G401.6 (cell line): ENCODE results near the gene FRMD3.
A peak's percentile ranks its signal among the peaks of the same experiment; 100 is the strongest.

Source experiments
- FAIRE-seq: peaks from 2 replicates; lab custom pipeline; 2012; peaks lifted over from hg19 to GRCh38; lab: Jason Lieb, UNC

The FRMD3 gene

DNA sequence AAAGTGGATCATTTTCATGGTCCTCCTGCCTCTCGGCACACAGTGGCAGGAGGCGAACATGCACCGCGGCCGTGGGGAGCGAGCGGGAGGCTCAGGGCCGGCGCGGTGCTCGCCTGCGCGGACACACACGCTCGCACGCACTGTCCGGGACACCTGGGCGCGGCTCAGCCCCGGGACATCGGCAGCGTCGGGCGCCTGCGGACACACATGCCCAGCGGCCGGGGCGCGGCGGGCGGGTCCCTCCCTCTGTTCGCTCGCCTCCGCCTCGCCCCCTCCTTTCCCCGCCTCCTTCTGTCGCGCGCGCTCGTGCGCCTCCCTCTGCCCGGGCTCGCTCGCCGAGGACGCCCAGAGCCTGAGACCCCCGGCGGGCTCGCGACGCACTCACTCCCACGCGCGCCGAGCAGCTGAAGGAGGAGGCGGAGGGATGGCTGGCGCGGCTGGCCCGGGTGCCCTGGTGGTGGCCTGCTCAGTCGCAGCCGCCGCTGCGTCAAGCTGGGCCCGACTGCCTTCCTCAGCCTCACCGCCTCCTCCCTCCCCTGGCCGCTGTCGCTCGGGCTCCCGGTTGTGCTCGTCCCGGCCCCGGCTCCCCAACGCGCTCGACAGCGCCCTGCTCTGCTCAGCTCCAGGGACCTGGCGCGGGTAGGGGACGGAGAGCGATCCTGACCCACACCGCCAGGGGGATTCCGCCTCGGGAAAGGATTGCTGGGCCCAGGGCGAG is at the start of gene FRMD3:
FRMD3 (minus strand) TSS at position 230 of the 718 bp plus-strand sequence; CDS start at position 60, 170 bp downstream.
- no peak for FAIRE-seq

DNA sequence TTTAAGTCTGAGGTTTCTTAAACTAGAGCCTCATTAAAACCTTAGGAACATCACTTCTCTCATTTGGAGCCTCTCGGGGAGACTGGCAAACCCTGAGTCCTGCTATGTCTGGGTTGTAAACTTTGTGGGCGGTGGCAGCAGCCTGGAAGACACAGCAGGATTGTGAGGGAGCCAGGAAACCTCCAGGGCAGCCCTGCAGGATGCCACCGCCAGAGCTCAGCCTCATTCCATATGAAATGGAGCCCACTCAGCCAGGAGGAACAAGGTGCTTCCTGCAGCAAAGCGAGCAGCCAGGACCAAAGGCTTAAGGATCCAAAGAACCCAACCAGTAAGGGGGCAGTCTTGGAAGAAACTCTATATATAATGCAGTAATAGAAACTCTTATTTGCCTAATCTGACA is 46.8 kb upstream of the FRMD3 start:
- FAIRE-seq, result no peak

DNA sequence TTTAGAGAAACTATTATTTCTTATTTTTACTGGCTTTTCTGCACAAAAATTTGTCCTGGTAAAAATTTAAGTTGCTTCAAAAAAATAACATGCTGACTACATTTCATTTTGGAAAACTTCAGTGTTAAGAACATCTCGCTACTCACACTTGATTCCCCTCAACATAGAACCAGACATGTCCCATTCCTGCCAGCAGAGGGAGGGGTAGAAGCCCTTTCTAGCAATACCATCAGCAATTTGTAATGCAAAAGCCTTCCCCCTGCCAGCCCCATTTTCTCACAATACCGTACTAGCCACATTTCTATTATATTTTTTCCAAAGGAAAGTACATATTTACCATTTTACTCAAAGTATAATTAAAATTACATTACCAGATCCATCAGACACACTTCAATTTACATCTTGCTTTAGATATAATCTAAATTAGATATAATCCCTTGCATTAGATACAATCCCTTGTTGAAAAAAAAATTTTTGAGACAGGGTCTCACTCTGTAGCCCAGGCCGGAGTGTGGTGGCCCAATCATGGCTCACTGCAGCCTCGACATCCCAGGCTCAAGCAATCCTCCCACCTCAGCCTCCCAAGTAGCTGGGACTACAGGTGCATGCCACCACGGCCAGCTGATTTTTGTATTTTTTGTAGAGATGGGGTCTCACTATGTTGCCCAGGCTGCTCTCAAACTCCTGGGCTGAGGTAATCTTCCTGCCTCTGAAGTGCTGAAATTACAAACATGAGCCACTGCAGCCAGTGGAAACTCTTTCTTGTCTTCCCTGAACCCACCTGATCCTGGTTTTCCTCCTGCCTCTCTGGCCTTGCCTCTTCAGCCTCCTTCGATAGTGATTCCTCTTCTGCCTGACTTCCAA is 45.2 kb upstream of the FRMD3 start:
- peak; percentile 87 for FAIRE-seq

DNA sequence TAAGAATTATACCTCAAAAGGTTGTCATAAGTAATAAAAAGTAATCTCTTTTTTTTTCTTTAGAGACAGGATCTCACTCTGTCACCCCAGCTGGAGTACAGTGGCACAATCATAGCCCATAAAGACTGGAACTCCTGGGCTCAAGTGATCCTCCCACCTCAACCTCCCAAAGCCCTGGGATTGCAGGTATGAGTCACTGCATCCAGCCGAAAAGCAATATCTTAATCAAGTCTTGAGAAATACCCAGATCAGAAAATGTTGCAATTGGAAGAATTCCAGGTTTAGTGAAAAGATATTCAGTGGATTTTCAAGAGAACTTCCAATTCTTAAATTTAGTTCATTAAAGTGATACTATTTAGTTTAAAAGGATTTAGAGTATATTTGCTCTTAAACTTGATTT is 43.8 kb upstream of the FRMD3 start:
- FAIRE-seq, result no peak

- FAIRE-seq, result no peak
Observed at GRCh38 chr9:83574482-83574881, 36.3 kb upstream of the FRMD3 start.

- no peak for FAIRE-seq
Observed at GRCh38 chr9:83572524-83572923, 34.3 kb upstream of the FRMD3 start.

GRCh38 chr9:83570359-83570758 is 32.2 kb upstream of the FRMD3 start:
- no peak for FAIRE-seq

- FAIRE-seq, result no peak
Observed at GRCh38 chr9:83569326-83569725, 31.1 kb upstream of the FRMD3 start.

DNA sequence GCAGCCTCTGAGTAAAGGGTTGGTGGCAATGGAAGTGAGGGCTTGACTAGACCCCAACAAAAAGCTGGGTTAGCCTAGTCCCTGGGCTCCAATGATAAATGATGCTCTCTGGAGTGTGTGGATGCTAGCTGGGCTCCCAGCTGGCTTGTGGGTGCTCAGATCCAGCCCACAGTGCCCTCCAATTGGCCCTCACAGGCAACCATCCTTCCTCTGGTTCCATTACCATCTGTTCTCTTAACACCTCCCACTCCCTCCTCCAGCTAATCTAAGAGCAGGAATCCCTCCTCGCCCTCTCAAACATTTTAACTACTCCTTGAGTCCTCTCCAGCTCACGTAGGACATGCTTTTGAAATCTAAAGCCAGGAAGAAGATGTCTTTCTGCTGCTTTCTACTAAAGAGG is 25.2 kb upstream of the FRMD3 start:
- FAIRE-seq, result no peak

- FAIRE-seq, result no peak
Observed at GRCh38 chr9:83560169-83560826, 22.1 kb upstream of the FRMD3 start.

- FAIRE-seq, result no peak
Observed at GRCh38 chr9:83557771-83558170, 19.6 kb upstream of the FRMD3 start.

DNA sequence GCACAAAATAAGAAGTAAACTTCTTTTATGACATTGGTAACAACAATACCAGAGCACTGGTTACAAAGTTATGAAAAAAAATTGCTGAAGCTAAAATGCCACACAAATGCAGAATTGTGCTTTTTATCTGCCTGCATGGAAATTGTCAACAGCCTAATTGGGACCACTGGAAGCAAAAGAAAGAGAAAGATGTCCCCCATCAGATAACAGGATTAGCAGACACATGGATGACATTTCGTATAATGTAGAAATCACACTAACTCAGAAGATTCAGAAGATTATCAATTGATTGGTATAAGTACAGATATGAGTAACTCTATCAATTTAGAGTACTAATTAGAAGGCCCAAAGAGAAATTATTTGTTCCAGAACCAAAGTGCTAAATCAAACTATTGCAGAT is 19.1 kb upstream of the FRMD3 start:
- FAIRE-seq, result no peak

DNA sequence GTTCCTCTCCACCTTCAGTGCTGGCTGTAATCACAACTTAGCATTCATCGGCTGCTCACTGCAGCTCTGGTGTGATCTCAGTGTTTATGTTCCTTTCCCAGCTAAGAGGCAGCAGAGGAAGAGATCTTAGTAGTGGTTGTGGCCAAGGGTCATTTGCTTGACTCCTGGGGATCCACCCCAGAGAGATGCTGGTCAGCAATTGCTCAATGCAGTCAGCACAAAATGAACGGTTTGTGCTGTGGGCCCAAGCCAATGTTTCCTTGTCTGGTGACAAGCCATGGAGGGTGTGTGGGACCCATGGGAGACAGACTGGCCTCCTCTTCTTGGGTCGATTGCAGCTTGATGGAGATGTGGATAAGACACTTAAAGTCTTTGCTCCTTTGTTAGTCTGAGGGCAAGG is 16.1 kb upstream of the FRMD3 start:
- FAIRE-seq, result no peak

GRCh38 chr9:83544002-83544698 is 5.9 kb upstream of the FRMD3 start:
- no peak for FAIRE-seq

DNA sequence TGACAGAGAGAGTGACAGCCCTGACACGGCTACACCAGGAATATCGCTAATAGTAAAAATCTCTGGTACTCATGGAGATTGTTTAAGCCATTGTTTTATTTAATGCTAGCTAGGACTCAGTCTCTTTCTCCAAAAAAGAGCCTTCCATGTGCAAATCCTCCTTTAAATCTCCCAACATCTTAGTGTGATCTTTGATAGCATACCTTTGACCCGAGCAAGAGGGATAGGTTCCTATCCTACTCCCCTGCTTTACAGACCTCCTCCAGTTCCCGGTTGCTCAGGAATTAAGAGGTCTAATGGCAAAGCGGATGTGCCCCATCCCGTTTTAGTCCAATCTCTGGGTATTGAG is 663 bp upstream of the FRMD3 start:
- FAIRE-seq, result no peak

DNA sequence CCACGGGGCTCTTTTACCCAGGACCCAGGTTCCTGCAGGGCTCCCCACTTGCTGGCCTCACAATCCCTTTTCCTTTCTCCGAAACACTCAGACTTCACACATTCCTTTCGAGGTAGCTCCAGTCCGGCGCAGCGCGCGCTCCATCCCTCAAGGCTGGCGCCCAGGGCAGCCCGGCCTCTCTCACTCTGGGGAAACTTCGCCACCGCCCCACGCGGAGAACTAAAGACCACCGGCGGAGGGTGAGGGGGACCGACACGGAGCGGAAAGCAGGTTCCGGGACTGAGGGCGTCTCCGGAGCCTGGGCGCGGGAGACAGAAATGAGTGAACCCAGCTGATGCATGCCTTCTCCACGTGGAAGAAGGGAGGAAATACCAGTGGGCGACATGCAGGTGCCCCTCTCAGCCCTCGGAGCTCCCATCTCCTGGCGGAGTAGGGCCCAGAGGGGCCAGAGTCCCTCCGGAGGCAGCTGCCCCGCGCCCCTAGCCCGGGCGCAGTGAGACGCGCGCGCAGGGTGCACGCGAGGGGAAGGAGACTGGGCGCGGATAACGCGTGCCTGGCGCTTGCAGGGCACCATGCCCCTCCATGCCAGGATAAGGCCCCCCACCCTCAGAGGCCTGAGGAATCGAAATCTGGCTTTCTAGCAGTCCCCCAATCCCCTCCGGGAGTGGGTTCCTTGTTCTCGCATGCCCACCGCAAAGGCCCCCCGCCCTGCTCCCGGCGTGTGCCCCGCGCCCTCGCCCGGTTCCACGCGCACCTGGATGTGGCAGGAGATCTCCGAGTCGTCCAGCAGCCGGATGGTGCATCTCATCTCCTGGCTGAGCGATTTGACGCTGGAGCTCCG is 650 bp downstream of the FRMD3 start:
- no peak for FAIRE-seq

GRCh38 chr9:83536332-83536731 is 1.9 kb downstream of the FRMD3 start:
- FAIRE-seq, result no peak

GRCh38 chr9:83535736-83536135 is 2.5 kb downstream of the FRMD3 start:
- no peak for FAIRE-seq

DNA sequence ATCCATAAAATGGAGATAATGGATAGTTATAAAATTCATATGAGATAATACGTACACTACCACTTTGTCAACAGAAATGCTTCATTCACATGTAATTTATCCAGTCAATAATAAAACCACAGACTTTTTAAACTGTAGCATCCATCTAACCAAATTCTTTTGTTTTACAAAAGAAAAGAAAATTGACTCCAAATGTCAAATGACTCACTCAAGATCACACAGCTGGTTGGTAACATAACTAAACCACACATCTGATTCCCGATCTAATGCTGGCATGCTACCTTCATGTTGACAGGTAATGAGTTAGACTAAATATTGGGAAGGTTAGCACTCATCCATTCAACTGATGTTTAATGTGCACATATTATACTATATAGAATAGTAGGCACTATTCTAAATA is 4.9 kb downstream of the FRMD3 start:
- no peak for FAIRE-seq

GRCh38 chr9:83526901-83527300 is 11.3 kb downstream of the FRMD3 start:
- FAIRE-seq, result no peak

DNA sequence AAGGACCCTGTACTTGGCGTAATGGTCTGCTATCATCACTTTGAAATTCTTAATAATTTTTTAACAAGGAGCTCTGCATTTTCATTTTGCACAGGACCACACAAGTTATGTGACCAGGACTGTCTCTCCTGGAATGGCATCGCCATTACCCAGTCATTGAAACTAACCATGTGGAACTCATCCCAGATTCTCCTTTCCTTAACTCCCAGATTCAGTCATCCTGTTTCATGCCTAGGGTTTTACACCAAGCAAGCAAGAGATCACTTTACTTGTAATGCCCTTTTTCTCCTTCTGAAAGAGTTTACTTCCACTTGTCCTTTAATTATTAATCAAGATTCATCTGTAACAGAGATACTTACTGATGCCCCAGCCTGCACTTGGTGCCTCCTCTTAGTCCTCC is 12.0 kb downstream of the FRMD3 start:
- FAIRE-seq, result no peak

GRCh38 chr9:83523684-83524083 is 14.5 kb downstream of the FRMD3 start:
- FAIRE-seq, result no peak
